NB4 (cell line): ENCODE measurements around the gene BEX2.
"Not testable (repeated sequence)": the region's sequence is repeated elsewhere in the genome, so short reads cannot be mapped to it uniquely, and the experiment has no call there.

Experiments used
- DNase-seq: peaks from one replicate; pipeline ENCODE4 v3.0.0; 2010; ENCODE audit warnings: low read depth
- H3K4me3 ChIP-seq: one replicate; pipeline ENCODE4 v1.5.1; 2011; ENCODE audit warnings: mild to moderate bottlenecking, low read depth, low read length, moderate library complexity
- MYC ChIP-seq: IDR thresholded peaks from 2 replicates; pipeline ENCODE4 v1.6.1; 2011; ENCODE audit warnings: low read depth, low read length
- POLR2A ChIP-seq: IDR thresholded peaks from 2 replicates; pipeline ENCODE4 v1.6.1; 2011; ENCODE audit warnings: mild to moderate bottlenecking; ENCODE audit not compliant: insufficient read length; ENCODE audit errors: extremely low read depth
- TF ChIP-seq, protein P1 (sequence below): IDR thresholded peaks from 2 replicates; pipeline ENCODE4 v1.6.1; 2011; ENCODE audit warnings: low read depth, low read length
- TF ChIP-seq, protein P2 (sequence below): IDR thresholded peaks from one replicate; pipeline ENCODE4 v1.5.1; 2012; ENCODE audit warnings: low read depth, low read length

BEX2 gene

DNA sequence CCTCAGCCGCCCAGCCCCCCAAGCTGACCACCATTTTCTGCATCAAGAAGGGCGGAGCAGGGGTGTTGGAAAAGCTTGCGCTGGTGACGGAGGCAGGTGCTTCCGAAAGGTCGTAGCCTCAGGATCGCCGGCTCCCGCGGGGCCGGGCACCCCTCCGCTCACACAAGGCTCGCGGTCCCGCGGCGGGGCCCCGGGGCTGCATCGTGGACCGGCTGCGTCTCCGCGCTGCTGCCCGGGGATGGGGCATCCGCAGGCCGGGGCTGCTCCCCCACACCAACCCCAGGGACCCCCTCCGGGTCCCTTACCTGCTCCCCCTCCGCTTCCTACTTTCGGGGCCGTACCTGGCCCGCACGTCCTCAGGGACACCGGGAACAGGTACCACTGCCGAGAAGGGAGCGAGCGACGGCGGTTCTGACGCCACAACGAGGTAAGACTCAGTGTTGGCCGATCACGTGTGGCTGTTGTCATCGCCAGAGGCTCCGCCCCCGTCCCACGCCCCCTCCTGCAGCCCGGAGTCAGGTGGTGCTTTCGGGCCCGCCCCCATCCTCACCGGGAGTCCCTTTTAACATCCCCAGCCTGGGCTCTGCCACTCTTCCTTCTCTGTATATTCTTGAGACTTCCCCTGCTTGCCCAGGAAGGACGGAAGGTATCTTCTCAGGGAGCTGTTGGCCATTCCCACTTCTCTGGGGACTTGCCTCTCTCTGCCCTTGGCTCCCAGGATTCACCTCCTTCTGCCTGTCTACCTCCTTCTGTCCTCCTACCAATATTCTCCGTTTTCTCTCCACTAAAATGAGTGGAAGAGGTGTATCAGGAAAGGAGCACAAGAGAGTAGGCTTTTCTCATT is at the start of gene BEX2:
Gene BEX2 (minus strand): TSS at position 436 of the 844 bp plus-strand sequence. CDS start 1,014 bp downstream, outside the sequence.
- no peak for DNase-seq
- TF ChIP-seq, protein P1, sequence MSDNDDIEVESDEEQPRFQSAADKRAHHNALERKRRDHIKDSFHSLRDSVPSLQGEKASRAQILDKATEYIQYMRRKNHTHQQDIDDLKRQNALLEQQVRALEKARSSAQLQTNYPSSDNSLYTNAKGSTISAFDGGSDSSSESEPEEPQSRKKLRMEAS: no peak
- TF ChIP-seq MYC: no peak
- no peak for TF ChIP-seq POLR2A
- TF ChIP-seq, protein P2, sequence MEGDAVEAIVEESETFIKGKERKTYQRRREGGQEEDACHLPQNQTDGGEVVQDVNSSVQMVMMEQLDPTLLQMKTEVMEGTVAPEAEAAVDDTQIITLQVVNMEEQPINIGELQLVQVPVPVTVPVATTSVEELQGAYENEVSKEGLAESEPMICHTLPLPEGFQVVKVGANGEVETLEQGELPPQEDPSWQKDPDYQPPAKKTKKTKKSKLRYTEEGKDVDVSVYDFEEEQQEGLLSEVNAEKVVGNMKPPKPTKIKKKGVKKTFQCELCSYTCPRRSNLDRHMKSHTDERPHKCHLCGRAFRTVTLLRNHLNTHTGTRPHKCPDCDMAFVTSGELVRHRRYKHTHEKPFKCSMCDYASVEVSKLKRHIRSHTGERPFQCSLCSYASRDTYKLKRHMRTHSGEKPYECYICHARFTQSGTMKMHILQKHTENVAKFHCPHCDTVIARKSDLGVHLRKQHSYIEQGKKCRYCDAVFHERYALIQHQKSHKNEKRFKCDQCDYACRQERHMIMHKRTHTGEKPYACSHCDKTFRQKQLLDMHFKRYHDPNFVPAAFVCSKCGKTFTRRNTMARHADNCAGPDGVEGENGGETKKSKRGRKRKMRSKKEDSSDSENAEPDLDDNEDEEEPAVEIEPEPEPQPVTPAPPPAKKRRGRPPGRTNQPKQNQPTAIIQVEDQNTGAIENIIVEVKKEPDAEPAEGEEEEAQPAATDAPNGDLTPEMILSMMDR: no peak
- no peak within 1 kb of the TSS for H3K4me3 ChIP-seq

DNA sequence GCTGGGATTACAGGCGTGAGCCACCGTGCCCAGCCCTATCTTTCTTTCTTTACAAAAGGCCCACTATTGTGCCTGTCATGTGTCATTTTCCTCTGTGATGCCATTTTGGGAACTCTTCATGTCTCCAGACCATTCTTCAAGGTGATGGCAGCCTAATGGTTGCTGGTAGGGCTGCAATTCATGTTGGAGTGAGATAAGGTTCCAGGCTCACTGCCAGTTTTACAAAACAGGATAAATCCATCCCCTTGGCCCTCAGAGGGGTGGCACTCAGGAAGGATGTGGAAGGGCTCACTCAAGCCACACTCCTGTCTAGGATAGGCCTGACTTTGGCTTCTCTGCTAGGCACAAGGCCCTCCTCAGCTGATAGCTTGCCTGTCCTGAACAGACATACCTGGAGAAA is 49.3 kb upstream of the BEX2 start:
- no peak overlapping the region for H3K4me3 ChIP-seq
- no peak for DNase-seq
- TF ChIP-seq MYC: no peak
- TF ChIP-seq, protein P1: no peak
- TF ChIP-seq POLR2A: no peak
- TF ChIP-seq, protein P2: no peak

DNA sequence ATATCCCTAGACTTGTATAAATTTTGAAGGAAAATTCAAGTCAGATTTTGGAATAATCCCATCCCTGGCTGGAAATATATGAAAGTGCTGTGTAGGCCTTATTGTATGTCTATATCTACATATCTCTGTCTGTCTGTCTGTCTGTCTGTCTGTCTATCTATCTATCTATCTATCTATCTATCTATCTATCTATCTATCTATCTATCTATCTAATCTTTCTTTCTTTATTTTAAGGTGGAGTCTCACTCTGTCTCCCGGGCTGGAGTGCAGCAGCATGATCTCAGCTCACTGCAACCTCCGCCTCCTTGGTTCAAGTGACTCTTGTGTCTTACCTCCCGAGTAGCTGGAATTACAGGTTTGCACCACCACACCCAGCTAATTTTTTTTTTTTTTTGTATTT is 48.8 kb upstream of the BEX2 start:
- DNase-seq, H3K4me3 ChIP-seq: not testable (repeated sequence)

DNA sequence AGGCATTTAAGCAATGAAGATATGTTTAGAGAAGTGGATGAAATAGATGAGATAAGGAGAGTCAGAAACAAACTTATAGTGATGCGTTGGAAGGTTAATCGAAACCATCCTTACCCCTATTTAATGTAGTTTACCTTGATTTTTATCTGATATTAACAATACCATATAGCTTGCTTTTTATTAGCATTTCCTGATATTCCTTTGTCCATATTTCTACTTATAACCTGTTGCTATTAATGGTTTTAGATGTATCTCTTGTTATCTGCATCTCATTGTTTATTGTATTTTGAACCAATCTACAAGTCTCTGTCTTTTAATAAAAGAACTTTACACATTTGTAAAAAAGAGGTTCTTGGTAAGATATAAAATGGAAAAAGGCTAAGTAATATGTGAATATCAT is 47.1 kb upstream of the BEX2 start:
- TF ChIP-seq, protein P1: no peak
- no peak for TF ChIP-seq MYC
- TF ChIP-seq, protein P2: no peak
- TF ChIP-seq POLR2A: no peak
- H3K4me3 ChIP-seq: no peak overlapping the region

DNA sequence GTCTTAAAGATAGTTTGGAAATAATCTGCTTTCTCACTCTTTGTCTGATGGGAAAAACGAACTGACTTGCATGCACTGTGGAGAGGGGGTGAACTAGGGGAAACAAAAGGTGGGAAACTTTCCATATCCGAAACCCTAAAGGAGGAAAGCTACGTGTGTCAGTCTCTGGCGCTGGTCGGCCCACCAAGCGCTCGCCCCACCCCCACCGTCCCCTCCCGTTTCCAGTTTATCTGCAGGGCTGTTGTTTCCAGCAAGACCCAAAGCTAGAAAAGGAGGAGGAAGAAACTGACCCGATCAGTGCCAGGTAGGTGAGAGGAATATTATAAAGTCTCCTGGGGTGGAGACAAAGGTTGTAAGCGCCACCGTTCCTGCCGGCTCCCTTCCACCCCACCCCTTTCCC is 46.1 kb upstream of the BEX2 start:
- no peak for DNase-seq
- H3K4me3 ChIP-seq: no peak overlapping the region
- TF ChIP-seq, protein P1: no peak
- no peak for TF ChIP-seq POLR2A
- no peak for TF ChIP-seq MYC
- TF ChIP-seq, protein P2: no peak

More for the DNA sequence above, 47.1 kb upstream of the BEX2 start:
- no peak for DNase-seq

DNA sequence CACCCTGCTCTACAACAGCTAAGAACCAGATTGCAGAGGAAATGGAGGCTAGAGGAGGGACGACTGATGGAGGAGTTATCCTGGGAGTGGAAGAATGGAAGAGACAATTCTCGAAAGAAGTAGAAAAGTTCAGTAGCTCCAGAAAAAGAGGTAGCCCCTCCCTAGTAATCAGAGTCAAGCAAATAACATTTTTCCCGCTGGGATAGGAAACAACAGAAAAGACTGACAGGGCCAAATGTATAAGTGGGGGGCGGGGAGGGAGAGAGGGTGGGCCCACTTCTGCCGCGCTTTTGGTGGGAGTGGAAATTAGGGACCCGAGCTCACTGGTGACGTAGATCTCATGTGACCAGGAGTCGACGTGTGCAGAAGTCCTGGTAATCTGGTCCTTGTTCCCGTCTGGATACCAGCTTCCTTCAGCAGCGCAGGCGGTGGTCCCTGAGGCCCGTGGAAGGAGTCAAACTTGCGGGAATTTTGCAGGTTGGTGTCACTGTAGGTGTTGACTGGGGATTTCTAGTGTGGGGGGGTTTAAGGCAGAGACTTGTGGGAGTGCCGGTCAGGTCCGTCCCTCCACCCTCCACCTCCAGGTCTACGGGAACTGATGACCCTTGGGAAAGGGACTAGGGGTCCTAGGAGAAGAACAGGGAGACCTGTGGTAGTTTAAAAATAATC is 45.5 kb upstream of the BEX2 start, which contains the start of gene TCEAL9:
Gene TCEAL9 (plus strand): TSS at position 377 of the 669 bp plus-strand sequence. CDS start 1,179 bp downstream, outside the sequence.
- TF ChIP-seq MYC (no peak), POLR2A (no peak)
- TF ChIP-seq, protein P1: no peak
- TF ChIP-seq, protein P2: no peak
- H3K4me3 ChIP-seq: no peak within 1 kb of the TSS
- no peak for DNase-seq
